AG04450 (cell line): Measurements from ENCODE around the gene KCNH8. TPM values are rescaled to one million over a fixed set of nuclear protein-coding genes. Genes with fewer than 3 reads are reported as not detected.

Experiments
- CTCF ChIA-PET: fragments of 300-600, 350-600 bp; formaldehyde crosslinking; extraction: SDS; loops from one replicate; lab custom pipeline; 2022; ENCODE audit warnings: antibody characterized with exemption, inconsistent platforms; lab: Charles Lee
- POLR2A ChIA-PET: fragments of 350-600 bp; formaldehyde crosslinking; extraction: SDS; loops from one replicate; lab custom pipeline; 2021; ENCODE audit warnings: antibody characterized with exemption, inconsistent platforms; lab: Yijun Ruan, JAX
- DNase-seq: peaks from one replicate; pipeline ENCODE4 v3.0.0-alpha.2; 2011; ENCODE audit warnings: low read depth, low spot score
- H3K27ac ChIP-seq: one replicate; pipeline ENCODE4 v1.5.1; 2012; ENCODE audit warnings: low read depth, low read length, control low read depth
- H3K27me3 ChIP-seq: one replicate; pipeline ENCODE4 v1.6.0; 2012; ENCODE audit warnings: low read length; ENCODE audit not compliant: control insufficient read depth, insufficient read depth
- H3K4me3 ChIP-seq: 2 replicates; pipeline ENCODE4 v1.5.1; 2011; ENCODE audit warnings: mild to moderate bottlenecking, low read depth, low read length, control low read depth
- H3K9me3 ChIP-seq: 2 replicates; pipeline ENCODE4 v1.5.1; 2012; ENCODE audit warnings: low read length; ENCODE audit not compliant: control insufficient read depth, insufficient read depth
- CTCF ChIP-seq: IDR thresholded peaks from 2 replicates; pipeline ENCODE4 v1.5.1; 2011; ENCODE audit warnings: low read depth, low read length, control low read depth, inconsistent platforms
- polyA plus RNA-seq: library from polyadenylated mRNA; depleted of rRNA; stranded (reverse); fragments of >200 nt; gene quantifications from 2 replicates; pipeline ENCODE4 v1.2.3, GENCODE V29; 2011

Gene KCNH8
- polyA plus RNA-seq, 1 experiment = not detected

- TF ChIP-seq CTCF = no peak
- DNase-seq = no peak
- Histone ChIP-seq H3K27ac (no peak overlapping the region), H3K4me3 (no peak overlapping the region), H3K27me3 (no peaks in the 10 kb centered on the region), H3K9me3 (peaks cover 8% of the 10 kb centered on the region; the same call in 1 of the 2 replicates)
- ChIA-PET CTCF (no interaction called here), POLR2A (no interaction called here)
These were observed 108.0 kb downstream of the KCNH8 start for GRCh38 chr3:19256313-19256712.

GRCh38 chr3:19263606-19264005, 115.3 kb downstream of the KCNH8 start:
- POLR2A ChIA-PET = no interaction called here
- no peak for TF ChIP-seq CTCF
- no peaks in the 10 kb centered on the region for H3K27me3 ChIP-seq
- H3K9me3 ChIP-seq = peaks cover 6% of the 10 kb centered on the region; the same call in 1 of the 2 replicates
- H3K4me3 ChIP-seq = no peak overlapping the region
- no peak overlapping the region for H3K27ac ChIP-seq
- CTCF ChIA-PET = no interaction called here
- no peak for DNase-seq

- no peak for TF ChIP-seq CTCF
These were observed 116.1 kb downstream of the KCNH8 start for GRCh38 chr3:19264424-19264823.

GRCh38 chr3:19267040-19267439, 118.7 kb downstream of the KCNH8 start:
- no peak overlapping the region for H3K27ac ChIP-seq
- no peak overlapping the region for H3K4me3 ChIP-seq
- CTCF ChIA-PET = no interaction called here
- no peak for DNase-seq
- no peak for TF ChIP-seq CTCF
- POLR2A ChIA-PET = no interaction called here
- peaks cover 6% of the 10 kb centered on the region; the same call in 1 of the 2 replicates for H3K9me3 ChIP-seq
- no peaks in the 10 kb centered on the region for H3K27me3 ChIP-seq

More at GRCh38 chr3:19264424-19264823, 116.1 kb downstream of the KCNH8 start:
- POLR2A ChIA-PET = no interaction called here
- DNase-seq = no peak
- peaks cover 6% of the 10 kb centered on the region; the same call in 1 of the 2 replicates for H3K9me3 ChIP-seq
- H3K27me3 ChIP-seq = no peaks in the 10 kb centered on the region
- H3K27ac ChIP-seq = no peak overlapping the region
- H3K4me3 ChIP-seq = no peak overlapping the region
- CTCF ChIA-PET = no interaction called here

- CTCF ChIA-PET = no interaction called here
- Histone ChIP-seq H3K4me3 (no peak overlapping the region), H3K27me3 (no peaks in the 10 kb centered on the region), H3K9me3 (peaks cover 6% of the 10 kb centered on the region; the same call in 1 of the 2 replicates), H3K27ac (no peak overlapping the region)
- POLR2A ChIA-PET = no interaction called here
- no peak for TF ChIP-seq CTCF
- no peak for DNase-seq
These were observed 122.2 kb downstream of the KCNH8 start for GRCh38 chr3:19270481-19270880.
